Measurements from ENCODE around the gene HIF1AN. TPM values are rescaled to one million over a fixed set of nuclear protein-coding genes. Genes with fewer than 3 reads are reported as not detected.

The HIF1AN gene
- polyA plus RNA-seq, 1 donor (not counting 4 experiments of a cell fraction or from before 2014, with no cell fraction given), result 16.8 TPM

- TF ChIP-seq, protein P1, sequence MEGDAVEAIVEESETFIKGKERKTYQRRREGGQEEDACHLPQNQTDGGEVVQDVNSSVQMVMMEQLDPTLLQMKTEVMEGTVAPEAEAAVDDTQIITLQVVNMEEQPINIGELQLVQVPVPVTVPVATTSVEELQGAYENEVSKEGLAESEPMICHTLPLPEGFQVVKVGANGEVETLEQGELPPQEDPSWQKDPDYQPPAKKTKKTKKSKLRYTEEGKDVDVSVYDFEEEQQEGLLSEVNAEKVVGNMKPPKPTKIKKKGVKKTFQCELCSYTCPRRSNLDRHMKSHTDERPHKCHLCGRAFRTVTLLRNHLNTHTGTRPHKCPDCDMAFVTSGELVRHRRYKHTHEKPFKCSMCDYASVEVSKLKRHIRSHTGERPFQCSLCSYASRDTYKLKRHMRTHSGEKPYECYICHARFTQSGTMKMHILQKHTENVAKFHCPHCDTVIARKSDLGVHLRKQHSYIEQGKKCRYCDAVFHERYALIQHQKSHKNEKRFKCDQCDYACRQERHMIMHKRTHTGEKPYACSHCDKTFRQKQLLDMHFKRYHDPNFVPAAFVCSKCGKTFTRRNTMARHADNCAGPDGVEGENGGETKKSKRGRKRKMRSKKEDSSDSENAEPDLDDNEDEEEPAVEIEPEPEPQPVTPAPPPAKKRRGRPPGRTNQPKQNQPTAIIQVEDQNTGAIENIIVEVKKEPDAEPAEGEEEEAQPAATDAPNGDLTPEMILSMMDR (optimal IDR thresholded peaks at IDR 0.05 in 1 of 3, IDR thresholded peaks at IDR 0.05 in 1 of 3, conservative IDR thresholded peaks at IDR 0.05 in 1 of 3; ENCODE audit: extremely low read depth in 1 of 3, insufficient read depth in 2 of 3, low read length in 3 of 3), result no peak
- DNase-seq (ENCODE audit: low read depth, low spot score), result no peak
- Histone ChIP-seq H3K4me2 (ENCODE audit: control insufficient read depth, extremely low read depth, insufficient read depth, low read depth, low read length) (no peak overlapping the region), H3K9ac (ENCODE audit: control insufficient read depth, extremely low read depth, insufficient read depth, low read length) (no peak overlapping the region), H3K79me2 (ENCODE audit: control insufficient read depth, insufficient read depth, low read length) (no peaks in the 10 kb centered on the region), H3K9me1 (ENCODE audit: control insufficient read depth, extremely low read depth, insufficient read depth, low read length) (no peaks in the 10 kb centered on the region), H3K4me1 (ENCODE audit: control insufficient read depth, extremely low read depth, insufficient read depth, low read length) (peaks cover 5% of the 10 kb centered on the region), H3K27me3 (ENCODE audit: control insufficient read depth, extremely low read depth, insufficient read depth, low read length) (no peaks in the 10 kb centered on the region), H3K36me3 (ENCODE audit: control insufficient read depth in 2 of 2, extremely low read depth in 1 of 2, insufficient read depth in 2 of 2, low read length in 2 of 2) (peaks cover 4 to 8% of the 10 kb centered on the region in 2 experiments), H2AFZ (ENCODE audit: control insufficient read depth, low read length) (no peak overlapping the region), H3K4me3 (ENCODE audit: control insufficient read depth in 2 of 3, extremely low read depth in 1 of 3, insufficient read depth in 2 of 3, low read depth in 1 of 3, low read length in 3 of 3) (no peak overlapping the region), H3K9me3 (ENCODE audit: control insufficient read depth, low read depth, low read length) (no peaks in the 10 kb centered on the region), H4K20me1 (ENCODE audit: control insufficient read depth, extremely low read depth, insufficient read depth, low read length) (peaks cover 4% of the 10 kb centered on the region), H3K27ac (ENCODE audit: control insufficient read depth, insufficient read depth, low read length) (no peak overlapping the region)
- no peak for FAIRE-seq
- dilution Hi-C loops (cut with MboI; ENCODE audit: extremely low pct_ligation_motif_present, low sequenced_read_pairs), result no loop called here
Observed at GRCh38 chr10:100501423-100501822, 34.3 kb upstream of the HIF1AN start.

- dilution Hi-C loops (cut with MboI; ENCODE audit: extremely low pct_ligation_motif_present, low sequenced_read_pairs), result no loop called here
Observed at GRCh38 chr10:100502926-100503494, 32.7 kb upstream of the HIF1AN start.

More at GRCh38 chr10:100502926-100503494, 32.7 kb upstream of the HIF1AN start:
- Histone ChIP-seq H3K4me3 (ENCODE audit: control insufficient read depth in 2 of 3, extremely low read depth in 1 of 3, insufficient read depth in 2 of 3, low read depth in 1 of 3, low read length in 3 of 3) (no peak overlapping the region), H3K79me2 (ENCODE audit: control insufficient read depth, insufficient read depth, low read length) (no peaks in the 10 kb centered on the region), H2AFZ (ENCODE audit: control insufficient read depth, low read length) (no peak overlapping the region), H3K27ac (ENCODE audit: control insufficient read depth, insufficient read depth, low read length) (no peak overlapping the region), H4K20me1 (ENCODE audit: control insufficient read depth, extremely low read depth, insufficient read depth, low read length) (peaks cover 4% of the 10 kb centered on the region), H3K9me3 (ENCODE audit: control insufficient read depth, low read depth, low read length) (no peaks in the 10 kb centered on the region), H3K9me1 (ENCODE audit: control insufficient read depth, extremely low read depth, insufficient read depth, low read length) (no peaks in the 10 kb centered on the region), H3K9ac (ENCODE audit: control insufficient read depth, extremely low read depth, insufficient read depth, low read length) (no peak overlapping the region), H3K36me3 (ENCODE audit: control insufficient read depth in 2 of 2, extremely low read depth in 1 of 2, insufficient read depth in 2 of 2, low read length in 2 of 2) (peaks cover 4 to 10% of the 10 kb centered on the region in 2 experiments), H3K4me2 (ENCODE audit: control insufficient read depth, extremely low read depth, insufficient read depth, low read depth, low read length) (no peak overlapping the region), H3K4me1 (ENCODE audit: control insufficient read depth, extremely low read depth, insufficient read depth, low read length) (peaks cover 8% of the 10 kb centered on the region), H3K27me3 (ENCODE audit: control insufficient read depth, extremely low read depth, insufficient read depth, low read length) (no peaks in the 10 kb centered on the region)
- FAIRE-seq (no peak), DNase-seq (ENCODE audit: low read depth, low spot score) (no peak)
- TF ChIP-seq, protein P1 (optimal IDR thresholded peaks at IDR 0.05 in 1 of 3, IDR thresholded peaks at IDR 0.05 in 1 of 3, conservative IDR thresholded peaks at IDR 0.05 in 1 of 3; ENCODE audit: extremely low read depth in 1 of 3, insufficient read depth in 2 of 3, low read length in 3 of 3), result no peak
- no peak for TF ChIP-seq EZH2 (IDR thresholded peaks at IDR 0.05; ENCODE audit: low read length)

Measured in keratinocyte (primary cell).